HEK293 (cell line): Measurements from ENCODE around the gene PER1.
A peak's percentile ranks its signal among the peaks of the same experiment; 100 is the strongest.

ENCODE experiments used
- CTCF ChIA-PET: fragments of 350-600 bp; formaldehyde crosslinking; extraction: SDS; loops from one replicate; lab custom pipeline; 2021; ENCODE audit warnings: antibody characterized with exemption; lab: Yijun Ruan, JAX
- POLR2A ChIA-PET: fragments of 300-600 bp; formaldehyde crosslinking; extraction: SDS; loops from one replicate; lab custom pipeline; 2020; ENCODE audit warnings: antibody characterized with exemption, inconsistent platforms; lab: Yijun Ruan, JAX
- H3K27ac ChIP-seq: fragments of 200-500 bp; sonication (Bioruptor generic); 2 replicates; pipeline ENCODE4 v1.5.1; 2014; ENCODE audit warnings: low read depth, low read length, control low read depth, inconsistent platforms; ENCODE audit errors: extremely low read depth
- H3K36me3 ChIP-seq, 2 experiments: fragments of 200-500 bp in 1 of 2; sonication (Bioruptor generic) in 1 of 2; 1 replicate in 1 of 2; 2 replicates in 1 of 2; pipeline ENCODE4 v1.5.1; 2014 to 2017; ENCODE audit warnings: inconsistent platforms in 2 of 2, low read length in 2 of 2; ENCODE audit not compliant: control insufficient read depth in 2 of 2, insufficient read depth in 1 of 2
- H3K4me1 ChIP-seq: fragments of 200-500 bp; sonication (Bioruptor generic); 2 replicates; pipeline ENCODE4 v1.5.1; 2014; ENCODE audit warnings: mild to moderate bottlenecking, low read length, inconsistent platforms; ENCODE audit not compliant: control insufficient read depth, insufficient read depth
- H3K4me3 ChIP-seq: 2 replicates; pipeline ENCODE4 v1.5.1; 2011; ENCODE audit warnings: low read depth, mild to moderate bottlenecking, control low read depth, low read length, moderate library complexity
- H3K9me3 ChIP-seq: fragments of 200-500 bp; sonication (Bioruptor generic); 2 replicates; pipeline ENCODE4 v1.5.1; 2014; ENCODE audit warnings: low read depth, low read length, inconsistent platforms; ENCODE audit not compliant: control insufficient read depth, insufficient read depth
- EGR2 ChIP-seq: fragments of 450-650 bp; formaldehyde crosslinking; IDR thresholded peaks from 2 replicates; pipeline ENCODE4 v1.5.1; 2016; ENCODE audit warnings: low read depth, missing biosample characterization, missing genetic modification characterization
- GLI4 ChIP-seq: fragments of 450-650 bp; formaldehyde crosslinking; IDR thresholded peaks from 2 replicates; pipeline ENCODE4 v1.5.1; 2016; ENCODE audit warnings: missing biosample characterization, missing genetic modification characterization
- GLIS2 ChIP-seq: fragments of 450-650 bp; formaldehyde crosslinking; IDR thresholded peaks from 2 replicates; pipeline ENCODE4 v1.5.1; 2016; ENCODE audit warnings: missing biosample characterization, missing genetic modification characterization
- PATZ1 ChIP-seq: fragments of 450-650 bp; formaldehyde crosslinking; IDR thresholded peaks from 2 replicates; pipeline ENCODE4 v1.5.1; 2016; ENCODE audit warnings: missing biosample characterization, missing genetic modification characterization
- PRDM1 ChIP-seq: fragments of 450-650 bp; formaldehyde crosslinking; IDR thresholded peaks from 2 replicates; pipeline ENCODE4; 2016; ENCODE audit warnings: missing biosample characterization, missing genetic modification characterization
- SCRT1 ChIP-seq: fragments of 450-650 bp; formaldehyde crosslinking; IDR thresholded peaks from 2 replicates; pipeline ENCODE4 v1.5.1; 2016; ENCODE audit warnings: missing biosample characterization, missing genetic modification characterization, borderline replicate concordance
- SP2 ChIP-seq: fragments of 450-650 bp; formaldehyde crosslinking; IDR thresholded peaks from 2 replicates; pipeline ENCODE4 v1.5.1; 2016; ENCODE audit warnings: missing biosample characterization, missing genetic modification characterization
- SP3 ChIP-seq: fragments of 450-650 bp; formaldehyde crosslinking; IDR thresholded peaks from 2 replicates; pipeline ENCODE4 v1.5.1; 2016; ENCODE audit warnings: missing biosample characterization, missing genetic modification characterization
- ZBTB10 ChIP-seq: fragments of 450-650 bp; formaldehyde crosslinking; IDR thresholded peaks from 2 replicates; pipeline ENCODE4 v1.5.1; 2016; ENCODE audit warnings: missing biosample characterization, missing genetic modification characterization
- ZEB2 ChIP-seq: fragments of 450-650 bp; formaldehyde crosslinking; IDR thresholded peaks from 2 replicates; pipeline ENCODE4 v1.5.1; 2016; ENCODE audit warnings: missing biosample characterization, missing genetic modification characterization
- ZNF146 ChIP-seq: fragments of 450-650 bp; formaldehyde crosslinking; IDR thresholded peaks from 2 replicates; pipeline ENCODE4 v1.5.1; 2016; ENCODE audit warnings: missing biosample characterization, missing genetic modification characterization
- ZNF157 ChIP-seq: fragments of 450-650 bp; formaldehyde crosslinking; IDR thresholded peaks from 2 replicates; pipeline ENCODE4 v1.5.1; 2016; ENCODE audit warnings: missing biosample characterization, missing genetic modification characterization
- ZNF24 ChIP-seq: fragments of 450-650 bp; formaldehyde crosslinking; IDR thresholded peaks from 2 replicates; pipeline ENCODE4 v1.5.1; 2016; ENCODE audit warnings: missing biosample characterization, missing genetic modification characterization
- ZNF362 ChIP-seq: fragments of 450-650 bp; formaldehyde crosslinking; IDR thresholded peaks from 2 replicates; pipeline ENCODE4 v1.5.1; 2016; ENCODE audit warnings: missing biosample characterization, missing genetic modification characterization
- ZNF48 ChIP-seq: fragments of 450-650 bp; formaldehyde crosslinking; IDR thresholded peaks from 2 replicates; pipeline ENCODE4 v1.5.1; 2016; ENCODE audit warnings: missing biosample characterization, missing genetic modification characterization
- ZNF529 ChIP-seq: fragments of 450-650 bp; formaldehyde crosslinking; IDR thresholded peaks from 2 replicates; pipeline ENCODE4 v1.5.1; 2017; ENCODE audit warnings: missing genetic modification characterization, missing biosample characterization; ENCODE audit not compliant: insufficient replicate concordance
- ZNF585B ChIP-seq: fragments of 450-650 bp; formaldehyde crosslinking; IDR thresholded peaks from 2 replicates; pipeline ENCODE4 v1.5.1; 2016; ENCODE audit warnings: missing biosample characterization, missing genetic modification characterization
- ZNF660 ChIP-seq: fragments of 450-650 bp; IDR thresholded peaks from 2 replicates; pipeline ENCODE4 v1.5.1; 2018; ENCODE audit warnings: missing biosample characterization, mild to moderate bottlenecking, missing genetic modification characterization
- ZNF670 ChIP-seq: fragments of 450-650 bp; formaldehyde crosslinking; IDR thresholded peaks from 2 replicates; pipeline ENCODE4 v1.5.1; 2016; ENCODE audit warnings: missing biosample characterization, missing genetic modification characterization, low read depth
- ZNF677 ChIP-seq: fragments of 450-650 bp; IDR thresholded peaks from 2 replicates; pipeline ENCODE4 v1.5.0; 2018; ENCODE audit warnings: missing biosample characterization, mild to moderate bottlenecking, missing genetic modification characterization, moderate library complexity
- ZNF701 ChIP-seq: fragments of 450-650 bp; formaldehyde crosslinking; IDR thresholded peaks from 2 replicates; pipeline ENCODE4 v1.5.1; 2016; ENCODE audit warnings: missing biosample characterization, missing genetic modification characterization
- ZNF777 ChIP-seq: fragments of 450-650 bp; formaldehyde crosslinking; IDR thresholded peaks from 2 replicates; pipeline ENCODE4 v1.5.1; 2017; ENCODE audit warnings: missing biosample characterization, missing genetic modification characterization, borderline replicate concordance
- TF ChIP-seq, protein P1 (sequence below): fragments of 450-650 bp; formaldehyde crosslinking; IDR thresholded peaks from 2 replicates; pipeline ENCODE4 v1.5.1; 2016; ENCODE audit warnings: missing biosample characterization, missing genetic modification characterization

Gene PER1

DNA sequence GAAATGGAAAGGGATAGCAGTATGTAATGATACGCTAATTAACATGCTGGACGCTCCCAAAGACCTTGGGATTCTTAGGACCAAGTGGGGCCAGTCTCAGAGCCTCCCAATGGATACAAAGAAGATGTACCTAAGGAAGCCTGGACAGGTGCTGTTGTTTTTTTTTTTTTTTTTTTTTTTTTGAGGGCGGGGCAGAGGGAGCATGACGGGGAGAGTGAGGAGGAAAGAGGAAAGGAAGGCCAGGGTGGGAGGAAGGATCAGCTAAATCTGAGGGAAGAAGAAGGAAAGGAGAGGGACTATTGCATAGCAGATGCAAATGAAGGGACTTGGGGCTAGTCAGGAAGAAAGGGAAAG, 8.0 kb upstream of the PER1 start:
- no peak overlapping the region for H3K4me3 ChIP-seq
- CTCF ChIA-PET, result interaction anchor here (0.6 to 7.3 kb wide), 6 partner anchors 13 to 188 kb away, joined by 3 to 91 read pairs (median 6); no protein-coding TSS in a partner anchor
- TF ChIP-seq GLI4 (no peak), ZNF777 (tag by site-specific recombination) (no peak), ZNF48 (tag by site-specific recombination) (no peak), PRDM1 (tag by site-specific recombination) (0 out of 2 replicates have a peak, but pooled peaks have one; percentile 52), EGR2 (tag by site-specific recombination) (no peak), ZEB2 (peak; percentile 41; the same call in 1 of the 2 replicates), ZNF362 (tag by site-specific recombination) (peak; percentile 95), SP2 (no peak), SP3 (tag by site-specific recombination) (no peak), ZNF24 (tag by site-specific recombination) (no peak)
- no peaks in the 10 kb centered on the region for H3K9me3 ChIP-seq
- peaks cover 15 to 34% of the 10 kb centered on the region in 2 experiments; a peak in 2 of 3 replicates for H3K36me3 ChIP-seq
- POLR2A ChIA-PET, result interaction anchor here (0.9 to 2.2 kb wide), 2 partner anchors 13 to 32 kb away, joined by 3 to 7 read pairs; no protein-coding TSS in a partner anchor
- peaks cover 31% of the 10 kb centered on the region for H3K4me1 ChIP-seq
- H3K27ac ChIP-seq, result no peak overlapping the region

- ChIA-PET CTCF (interaction anchor here (0.6 to 7.3 kb wide), 12 partner anchors 14 to 189 kb away, joined by 3 to 91 read pairs (median 6); partner anchors contain the start of genes ALOXE3 and HES7), POLR2A (interaction anchor here (0.9 to 4.6 kb wide), 4 partner anchors 14 to 32 kb away, joined by 3 to 31 read pairs (median 10); no protein-coding TSS in a partner anchor)
- Histone ChIP-seq H3K27ac (no peak overlapping the region; the same call in 1 of the 2 replicates), H3K4me1 (peaks cover 33% of the 10 kb centered on the region), H3K36me3 (peaks cover 15 to 34% of the 10 kb centered on the region in 2 experiments; a peak in 2 of 3 replicates), H3K9me3 (no peaks in the 10 kb centered on the region), H3K4me3 (no peak overlapping the region)
- TF ChIP-seq ZNF529 (tag by site-specific recombination) (no peak), ZNF362 (tag by site-specific recombination) (no peak), ZNF677 (no peak), ZNF157 (tag by site-specific recombination) (no peak), SP2 (no peak), SCRT1 (tag by site-specific recombination) (no peak), ZNF24 (tag by site-specific recombination) (no peak), ZNF660 (tag by site-specific recombination) (no peak), ZNF585B (tag by site-specific recombination) (peak; percentile 60), GLIS2 (tag by site-specific recombination) (peak; percentile 50), ZNF777 (tag by site-specific recombination) (no peak), ZNF701 (no peak), ZNF670 (no peak), ZNF146 (tag by site-specific recombination) (no peak), ZBTB10 (tag by site-specific recombination) (peak; percentile 65; the same call in 1 of the 2 replicates), PATZ1 (0 out of 2 replicates have a peak, but pooled peaks have one; percentile 22)
- TF ChIP-seq, protein P1, sequence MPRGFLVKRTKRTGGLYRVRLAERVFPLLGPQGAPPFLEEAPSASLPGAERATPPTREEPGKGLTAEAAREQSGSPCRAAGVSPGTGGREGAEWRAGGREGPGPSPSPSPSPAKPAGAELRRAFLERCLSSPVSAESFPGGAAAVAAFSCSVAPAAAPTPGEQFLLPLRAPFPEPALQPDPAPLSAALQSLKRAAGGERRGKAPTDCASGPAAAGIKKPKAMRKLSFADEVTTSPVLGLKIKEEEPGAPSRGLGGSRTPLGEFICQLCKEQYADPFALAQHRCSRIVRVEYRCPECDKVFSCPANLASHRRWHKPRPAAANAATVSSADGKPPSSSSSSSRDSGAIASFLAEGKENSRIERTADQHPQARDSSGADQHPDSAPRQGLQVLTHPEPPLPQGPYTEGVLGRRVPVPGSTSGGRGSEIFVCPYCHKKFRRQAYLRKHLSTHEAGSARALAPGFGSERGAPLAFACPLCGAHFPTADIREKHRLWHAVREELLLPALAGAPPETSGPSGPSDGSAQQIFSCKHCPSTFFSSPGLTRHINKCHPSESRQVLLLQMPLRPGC (tag by site-specific recombination), result no peak
These were observed 7.4 kb upstream of the PER1 start for GRCh38 chr17:8159459-8160223.
